NCI-H2227 (cell line): ENCODE results near the gene BTD.
A peak's percentile ranks its signal among the peaks of the same experiment; 100 is the strongest.

Experiments used
- DNase-seq: peaks from one replicate; lab custom pipeline; 2025; ENCODE audit not compliant: unreplicated experiment; lab: John Stamatoyannopoulos, UW

Gene BTD

GRCh38 chr3:15660055-15660935 lies 58.8 kb downstream of the BTD start:
- no peak for DNase-seq

DNA sequence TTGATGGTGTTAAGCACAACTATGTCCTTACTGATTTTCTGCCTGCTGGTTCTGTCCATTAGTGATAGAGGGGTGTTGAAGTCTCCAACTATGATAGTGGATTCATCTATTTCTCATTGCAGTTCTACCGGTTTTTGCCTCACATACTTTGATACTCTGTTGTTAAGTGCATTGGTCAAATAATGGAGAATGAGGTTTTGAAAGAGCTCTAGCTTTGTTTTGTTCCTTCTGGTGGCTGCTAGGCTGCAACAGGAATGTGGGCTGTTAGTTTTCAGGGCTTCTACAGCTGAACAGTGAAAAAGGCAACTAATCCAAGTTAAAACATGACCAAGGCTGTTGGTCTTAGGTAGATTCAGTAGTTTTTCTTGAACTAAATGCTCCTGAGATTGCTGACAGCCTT lies 62.6 kb downstream of the BTD start:
- DNase-seq, result no peak

GRCh38 chr3:15665510-15666150 lies 64.1 kb downstream of the BTD start:
- no peak for DNase-seq

- DNase-seq, result no peak
These were observed 64.7 kb downstream of the BTD start for GRCh38 chr3:15666277-15666676.

- no peak for DNase-seq
These were observed 65.9 kb downstream of the BTD start for GRCh38 chr3:15667484-15667883.

DNA sequence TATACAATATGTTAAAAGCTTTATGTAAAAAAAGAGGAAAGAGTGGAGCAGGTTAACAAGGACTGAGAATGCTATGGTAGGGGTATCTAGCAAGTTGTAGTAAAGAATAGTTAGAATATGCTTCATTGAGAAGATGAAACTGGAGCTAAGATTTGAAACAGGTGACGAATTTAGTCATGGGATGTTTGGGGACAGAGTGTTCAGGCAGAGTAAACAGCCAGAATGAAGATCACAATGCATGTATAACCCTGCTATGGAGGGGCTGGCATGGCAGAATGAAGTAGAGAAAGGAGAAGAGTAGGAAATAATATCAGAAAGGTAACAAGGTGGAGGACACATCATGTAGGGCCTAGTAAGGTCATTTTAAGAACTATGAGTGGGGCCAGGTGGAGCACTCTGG lies 72.0 kb downstream of the BTD start:
- no peak for DNase-seq

DNA sequence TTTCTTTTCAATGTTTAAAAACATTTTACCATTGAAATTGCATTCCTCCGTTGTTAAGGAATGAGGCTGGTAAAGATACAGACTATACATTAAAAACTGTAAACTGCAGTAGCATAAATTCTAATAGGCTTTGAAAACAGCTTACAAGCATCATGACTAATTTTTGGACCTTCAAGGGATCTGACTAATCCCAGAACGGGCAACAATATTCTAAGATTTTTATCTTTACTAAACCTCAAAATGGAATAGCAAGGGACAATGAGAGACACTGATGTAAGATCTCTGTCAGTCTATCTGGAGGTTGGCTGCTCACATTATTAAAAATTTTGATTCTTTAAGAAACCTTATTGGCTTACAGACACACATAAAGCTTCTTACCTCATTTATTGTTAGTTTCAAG lies 74.7 kb downstream of the BTD start:
- no peak for DNase-seq

GRCh38 chr3:15679306-15679705 lies 77.8 kb downstream of the BTD start:
- no peak for DNase-seq

- DNase-seq, result no peak
These were observed 80.1 kb downstream of the BTD start for GRCh38 chr3:15681668-15682067.

DNA sequence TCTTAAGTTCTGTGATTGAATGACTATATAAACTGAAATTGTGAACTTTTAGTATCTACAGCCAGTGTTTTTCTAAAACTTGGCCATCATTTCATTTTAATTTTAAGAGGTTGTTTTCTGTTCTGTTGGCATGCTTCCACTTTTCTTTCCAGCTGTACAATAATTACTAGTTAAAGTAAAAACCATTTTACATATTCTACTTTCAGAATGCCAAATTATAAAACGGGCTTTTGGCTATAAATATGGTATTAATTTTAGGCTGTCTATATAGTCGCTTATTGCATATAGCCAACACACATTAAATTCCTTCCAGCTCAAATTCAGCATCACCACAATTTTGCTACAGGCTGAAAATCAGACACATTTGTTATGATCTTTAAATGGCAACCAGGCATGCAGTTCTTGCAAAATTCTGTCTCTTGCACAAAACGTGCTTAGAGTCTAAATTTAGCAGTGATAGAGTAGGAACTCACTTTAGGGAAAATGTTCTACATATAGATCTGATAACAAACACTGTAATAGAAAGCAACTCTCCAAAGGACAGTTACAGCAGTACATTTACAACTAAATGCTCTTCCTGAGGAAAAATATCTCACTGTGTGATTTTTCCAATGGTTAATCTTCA lies 81.1 kb downstream of the BTD start:
- no peak for DNase-seq

DNA sequence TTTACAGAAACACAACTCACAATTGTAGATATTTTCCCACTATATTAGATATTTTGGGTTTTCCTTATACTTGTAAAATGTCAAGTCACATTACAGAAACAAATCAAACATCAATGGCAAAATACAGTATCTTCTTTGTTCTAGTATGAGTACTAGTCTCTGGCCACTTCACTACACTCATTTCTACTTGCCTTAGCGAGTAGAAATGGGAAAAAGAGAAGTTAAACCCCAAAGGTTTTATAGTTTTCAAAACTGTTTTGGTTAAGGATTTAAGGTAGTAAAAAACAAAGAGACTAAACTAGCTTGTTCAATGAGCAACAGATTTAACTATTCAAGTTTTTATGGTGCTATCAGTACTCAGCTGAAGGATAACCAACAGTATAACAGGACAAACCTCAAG lies 81.7 kb downstream of the BTD start:
- DNase-seq, result no peak

GRCh38 chr3:15685927-15686326 lies 84.4 kb downstream of the BTD start:
- DNase-seq, result no peak

- DNase-seq, result no peak
These were observed 88.7 kb downstream of the BTD start for GRCh38 chr3:15690230-15690629.

DNA sequence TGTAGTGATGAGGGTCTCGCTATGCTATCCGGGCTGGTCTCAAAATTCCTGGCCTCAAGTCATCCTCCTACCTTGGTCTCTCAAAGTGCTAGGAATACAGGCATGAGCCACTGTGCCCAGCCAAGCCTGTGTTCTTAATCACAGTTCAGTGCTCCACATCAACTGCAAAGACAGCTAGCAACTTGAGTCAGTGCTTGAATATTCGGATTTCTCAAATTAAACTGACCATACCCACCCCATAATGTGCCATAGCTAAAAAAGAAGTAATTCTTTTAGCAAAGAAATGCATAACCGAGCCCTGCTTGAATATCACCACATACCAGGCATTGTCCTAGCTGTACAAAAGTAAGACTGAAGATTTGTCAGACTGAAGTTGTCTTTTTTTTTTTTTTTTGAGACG lies 89.2 kb downstream of the BTD start:
- no peak for DNase-seq

DNA sequence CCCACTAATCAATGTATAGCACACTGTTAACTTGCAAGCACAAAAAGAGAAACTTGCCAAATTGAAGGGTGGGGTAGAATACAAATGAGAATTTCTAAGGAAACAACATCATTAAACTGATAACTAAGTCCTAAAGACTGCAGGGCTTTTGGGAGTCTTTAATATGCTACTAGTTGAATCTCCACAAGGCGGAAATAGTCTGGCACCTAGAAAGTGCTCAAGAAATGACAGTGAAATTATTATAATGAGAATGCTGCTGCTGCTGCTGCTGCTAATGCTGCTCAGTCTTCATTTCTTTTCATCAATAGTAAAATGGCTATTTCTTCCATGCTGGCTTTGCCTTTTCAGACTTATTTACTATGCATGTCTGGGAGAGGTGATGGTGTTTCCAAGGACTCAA lies 91.8 kb downstream of the BTD start:
- no peak for DNase-seq

DNA sequence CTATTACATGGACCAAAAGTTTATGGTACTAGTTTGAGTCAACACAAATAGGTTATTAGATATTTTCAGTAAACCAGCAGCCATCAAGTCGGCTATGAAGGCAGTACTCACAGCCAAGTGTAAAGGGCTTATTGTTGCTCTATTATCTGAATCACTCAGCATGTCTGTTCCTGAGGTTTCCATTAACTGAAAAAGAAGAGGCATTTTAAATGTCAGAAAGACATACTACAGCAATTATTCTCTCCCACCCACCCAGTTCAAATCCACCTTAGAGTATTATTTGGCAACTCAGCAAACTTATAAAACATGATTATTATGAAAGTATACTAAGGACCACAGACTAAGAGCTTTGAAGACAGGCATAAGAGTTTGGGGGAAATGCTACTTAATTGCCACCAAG lies 93.1 kb downstream of the BTD start:
- peak; percentile 21 for DNase-seq
